GM21723 (cell line): ENCODE results near the gene PAN3.
"Not testable (repeated sequence)": the region's sequence is repeated elsewhere in the genome, so short reads cannot be mapped to it uniquely, and the experiment has no call there.

Experiments
- ATAC-seq: cut with Tn5 transposase; IDR thresholded peaks from one replicate; pipeline ENCODE4 v1.9.1; 2021; ENCODE audit warnings: mild to moderate bottlenecking, moderate library complexity; ENCODE audit not compliant: unreplicated experiment

PAN3 gene, protein sequence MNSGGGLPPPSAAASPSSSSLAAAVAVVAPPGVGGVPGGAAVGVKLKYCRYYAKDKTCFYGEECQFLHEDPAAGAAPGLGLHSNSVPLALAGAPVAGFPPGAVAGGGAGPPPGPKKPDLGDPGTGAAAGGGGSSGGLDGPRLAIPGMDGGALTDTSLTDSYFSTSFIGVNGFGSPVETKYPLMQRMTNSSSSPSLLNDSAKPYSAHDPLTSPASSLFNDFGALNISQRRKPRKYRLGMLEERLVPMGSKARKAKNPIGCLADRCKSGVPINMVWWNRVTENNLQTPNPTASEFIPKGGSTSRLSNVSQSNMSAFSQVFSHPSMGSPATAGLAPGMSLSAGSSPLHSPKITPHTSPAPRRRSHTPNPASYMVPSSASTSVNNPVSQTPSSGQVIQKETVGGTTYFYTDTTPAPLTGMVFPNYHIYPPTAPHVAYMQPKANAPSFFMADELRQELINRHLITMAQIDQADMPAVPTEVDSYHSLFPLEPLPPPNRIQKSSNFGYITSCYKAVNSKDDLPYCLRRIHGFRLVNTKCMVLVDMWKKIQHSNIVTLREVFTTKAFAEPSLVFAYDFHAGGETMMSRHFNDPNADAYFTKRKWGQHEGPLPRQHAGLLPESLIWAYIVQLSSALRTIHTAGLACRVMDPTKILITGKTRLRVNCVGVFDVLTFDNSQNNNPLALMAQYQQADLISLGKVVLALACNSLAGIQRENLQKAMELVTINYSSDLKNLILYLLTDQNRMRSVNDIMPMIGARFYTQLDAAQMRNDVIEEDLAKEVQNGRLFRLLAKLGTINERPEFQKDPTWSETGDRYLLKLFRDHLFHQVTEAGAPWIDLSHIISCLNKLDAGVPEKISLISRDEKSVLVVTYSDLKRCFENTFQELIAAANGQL

GRCh38 chr13:28138012-28138755, at the start of gene PAN3:
Gene PAN3, plus strand, starts transcription at chr13:28138545. Its CDS starts 113 bp downstream, at chr13:28138658.
- ATAC-seq = peak; percentile 61

- ATAC-seq = no peak
Measured at GRCh38 chr13:28089065-28089464, 49.3 kb upstream of the PAN3 start.

DNA sequence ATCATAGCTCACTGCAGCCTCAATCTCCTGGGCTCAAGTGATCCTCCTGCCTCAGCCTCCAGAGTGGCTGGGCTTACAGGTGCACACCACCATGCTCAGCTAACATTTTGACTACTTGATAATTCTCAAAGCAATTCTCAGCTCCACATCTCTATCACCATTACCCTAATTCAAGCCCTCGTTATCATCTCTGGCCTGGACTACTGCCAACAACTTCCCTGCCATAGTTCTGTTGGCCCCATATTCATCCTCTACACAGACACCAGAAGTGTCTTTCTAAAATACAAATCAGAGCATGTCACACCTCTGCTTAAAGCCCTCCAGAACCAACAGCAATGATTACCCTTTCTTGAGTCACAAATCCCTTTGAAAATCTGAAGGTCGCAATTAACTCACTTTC, 45.9 kb upstream of the PAN3 start:
- ATAC-seq = no peak

GRCh38 chr13:28093881-28094280, 44.5 kb upstream of the PAN3 start:
- no peak for ATAC-seq

GRCh38 chr13:28094306-28094705, 44.0 kb upstream of the PAN3 start:
- ATAC-seq = no peak

- no peak for ATAC-seq
Measured at GRCh38 chr13:28097503-28097902, 40.8 kb upstream of the PAN3 start.

DNA sequence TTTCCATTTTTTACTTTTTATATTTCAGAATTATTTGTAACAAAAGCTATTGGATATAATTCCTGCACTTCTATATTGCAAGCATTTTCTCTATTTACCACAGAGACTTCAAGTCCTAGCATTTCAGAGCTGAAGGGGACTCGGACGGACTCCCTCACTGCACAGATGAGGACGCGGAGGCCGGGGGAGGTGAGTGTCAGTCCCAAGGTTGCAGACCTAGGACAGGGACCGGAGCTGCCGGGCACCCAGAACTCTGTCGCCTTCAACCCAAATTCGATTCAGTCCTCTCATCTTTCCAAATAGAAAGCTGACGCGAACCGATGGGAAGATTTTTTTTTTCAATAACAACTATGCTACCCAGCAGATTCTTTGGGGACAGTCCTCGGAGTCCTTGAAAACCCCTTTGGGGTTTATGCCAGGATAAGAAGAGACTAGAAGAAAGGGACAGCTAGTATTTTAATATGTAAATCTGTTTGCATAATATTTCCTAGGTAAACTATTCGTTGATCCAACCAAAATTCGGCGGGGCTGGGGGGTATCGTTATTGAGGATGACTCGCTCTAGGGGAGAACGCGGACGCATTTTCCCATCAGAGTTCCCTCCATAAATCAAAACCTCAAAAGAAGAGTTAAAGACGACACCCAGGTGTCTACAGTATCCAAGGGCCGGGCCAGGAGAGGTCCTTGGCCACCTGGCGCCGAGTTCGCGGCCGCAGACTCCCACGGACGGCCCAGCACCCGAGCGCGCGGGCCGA, 38.8 kb upstream of the PAN3 start:
- no peak for ATAC-seq

DNA sequence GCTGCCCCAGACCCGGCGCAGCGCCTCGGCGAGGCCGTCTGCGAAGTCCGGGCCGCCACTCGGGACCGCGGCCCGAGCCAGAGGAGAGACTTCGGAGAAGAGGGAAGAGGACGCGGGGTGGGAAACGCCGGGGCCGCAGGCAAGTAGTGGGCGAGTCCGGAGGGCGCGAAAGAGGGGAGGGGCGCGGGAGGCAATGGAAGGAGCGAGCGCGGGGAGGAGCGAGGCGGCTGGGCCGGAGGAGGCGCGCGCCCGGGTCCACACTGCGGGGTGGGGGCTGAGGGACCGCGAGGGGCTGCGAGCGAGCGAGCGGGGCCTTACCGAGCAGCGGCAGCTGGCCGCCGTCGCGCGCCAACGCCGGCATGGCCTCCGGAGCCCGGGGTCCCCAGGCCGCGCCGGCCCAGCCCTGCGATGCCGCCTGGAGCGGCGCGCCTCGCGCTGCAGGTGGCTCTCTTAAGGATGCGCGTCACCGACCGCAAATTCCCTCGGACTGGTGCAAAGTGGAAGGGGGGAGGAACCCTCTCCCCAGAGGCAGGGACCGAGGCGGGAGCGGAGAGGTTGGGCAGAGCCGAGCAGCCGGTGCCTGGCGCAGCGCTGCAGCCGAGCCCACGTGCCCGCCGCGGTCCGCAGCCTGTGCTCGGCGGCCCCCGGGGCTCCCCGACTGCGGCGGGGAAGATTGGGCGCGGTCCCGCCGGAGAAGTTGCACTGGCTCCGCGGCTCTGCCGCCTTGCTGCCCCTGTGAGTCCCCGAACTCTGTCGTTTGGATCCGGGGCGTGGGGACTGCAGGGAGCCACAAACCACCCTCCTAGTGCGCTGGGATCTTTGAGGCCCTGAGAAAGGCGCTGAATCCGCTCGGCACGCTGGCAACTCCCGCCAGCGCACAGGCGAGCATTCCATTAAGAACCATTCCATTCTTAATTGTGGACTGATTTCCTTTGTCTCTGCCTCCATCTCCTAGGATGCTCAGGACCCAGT, 37.9 kb upstream of the PAN3 start, which contains the start of gene FLT3:
Gene FLT3 (minus strand): TSS at position 427 of the 972 bp plus-strand sequence. CDS start 66 bp downstream, at position 361.
- ATAC-seq = peak; percentile 80

DNA sequence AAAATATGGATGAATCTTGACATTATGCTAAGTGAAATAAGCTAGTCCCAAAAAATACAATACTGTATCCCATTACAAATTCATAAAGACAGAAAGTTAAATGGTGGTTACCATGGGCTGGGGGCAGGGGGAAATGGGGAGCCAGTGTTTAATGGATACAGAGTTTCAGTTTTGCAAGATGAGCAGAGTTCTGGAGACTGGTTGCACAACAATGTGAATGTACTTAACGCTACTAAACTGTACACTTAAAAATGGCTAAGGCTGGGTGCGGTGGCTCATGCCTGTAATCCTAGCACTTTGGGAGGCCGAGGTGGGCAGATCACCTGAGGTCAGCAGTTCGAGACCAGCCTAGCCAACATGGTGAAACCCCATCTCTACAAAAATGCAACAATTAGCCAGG, 36.5 kb upstream of the PAN3 start:
- ATAC-seq = not testable (repeated sequence)

DNA sequence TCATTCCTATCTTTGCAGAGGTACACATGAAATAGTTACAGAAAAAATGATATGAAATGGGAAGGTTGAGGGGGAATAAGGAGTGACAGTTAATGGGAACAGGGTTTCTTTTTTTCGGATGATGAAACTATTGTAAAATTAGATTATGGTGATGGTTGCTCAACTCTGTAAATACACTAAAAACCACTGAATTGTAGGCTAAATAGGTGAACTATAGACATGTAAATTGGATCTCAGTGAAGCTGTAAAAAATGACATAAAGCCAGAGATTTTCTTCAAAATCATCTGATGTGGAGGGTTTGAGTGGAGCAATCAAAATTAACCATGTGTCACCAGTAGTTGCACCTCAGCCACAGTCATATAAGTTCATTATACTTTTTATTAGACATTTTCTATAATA, 31.4 kb upstream of the PAN3 start:
- ATAC-seq = no peak

DNA sequence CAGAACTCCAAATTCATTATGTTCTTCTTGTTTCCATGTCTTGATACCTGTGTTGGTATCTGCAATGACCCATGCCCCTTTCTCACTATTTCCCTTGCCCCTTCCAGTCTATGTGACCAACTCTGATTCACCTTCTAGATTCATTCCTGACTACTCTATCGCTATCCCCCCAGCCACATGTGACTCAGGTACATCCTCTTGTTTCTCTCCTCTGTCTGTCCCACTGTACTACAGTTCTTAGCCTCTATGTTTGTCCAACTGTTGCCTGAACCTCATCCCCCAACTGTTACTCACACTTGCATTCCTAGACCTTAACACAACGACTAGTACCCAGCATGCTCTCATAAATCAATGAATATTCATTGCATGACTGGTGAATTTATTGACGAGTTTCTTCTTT, 27.9 kb upstream of the PAN3 start:
- no peak for ATAC-seq

- ATAC-seq = no peak
Measured at GRCh38 chr13:28116736-28117135, 21.6 kb upstream of the PAN3 start.

- no peak for ATAC-seq
Measured at GRCh38 chr13:28117689-28118377, 20.5 kb upstream of the PAN3 start.

DNA sequence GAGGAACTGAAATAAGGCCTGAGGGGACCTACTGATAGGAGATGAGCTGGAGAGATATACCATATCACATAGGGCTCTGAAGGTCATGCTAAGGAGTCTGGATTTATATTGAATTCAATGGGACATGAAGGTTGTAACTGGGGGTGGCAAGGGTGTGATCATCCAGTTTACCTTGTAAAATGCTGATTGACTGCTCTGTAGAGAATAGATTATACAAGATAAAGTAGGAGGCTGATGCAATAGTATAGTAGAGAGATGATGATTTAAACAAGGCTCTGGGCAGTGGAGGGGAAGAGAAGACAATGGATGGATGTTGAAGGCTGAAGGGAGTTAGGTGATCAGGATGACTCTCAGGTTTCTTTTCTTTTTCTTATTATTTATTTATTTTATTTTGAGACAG, 18.0 kb upstream of the PAN3 start:
- ATAC-seq = no peak

DNA sequence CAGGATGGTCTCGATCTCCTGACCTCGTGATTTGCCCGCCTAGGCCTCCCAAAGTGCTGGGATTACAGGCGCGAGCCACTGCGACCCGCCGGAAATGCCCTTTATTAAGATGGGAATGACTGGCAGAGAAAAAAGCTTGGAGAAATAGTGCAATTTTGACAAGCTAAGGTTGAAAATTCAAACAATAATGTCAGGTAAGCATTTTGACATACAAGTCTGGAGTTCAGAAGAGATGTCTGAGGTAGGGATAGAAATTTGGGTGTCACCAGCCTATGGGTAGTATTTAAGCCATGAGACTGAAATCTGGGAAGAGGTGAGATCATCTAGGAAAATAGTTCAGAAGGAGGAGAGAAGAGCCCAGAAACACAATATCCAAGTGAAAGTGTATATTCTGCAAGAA, 17.1 kb upstream of the PAN3 start:
- no peak for ATAC-seq

GRCh38 chr13:28128030-28128429, 10.3 kb upstream of the PAN3 start:
- ATAC-seq = no peak

GRCh38 chr13:28128926-28129325, 9.4 kb upstream of the PAN3 start:
- no peak for ATAC-seq

- no peak for ATAC-seq
Measured at GRCh38 chr13:28129911-28130693, 8.2 kb upstream of the PAN3 start.
